Activated T-cell treated with anti-CD3 and anti-CD28 coated beads, Interleukin-2, amount 50 U/mL, for 4 hours (primary cell): Measurements from ENCODE around the gene KRT26. TPM values are rescaled to one million over a fixed set of nuclear protein-coding genes. Genes with fewer than 3 reads are reported as not detected.
A peak's percentile ranks its signal among the peaks of the same experiment; 100 is the strongest.

ENCODE experiments used
- ATAC-seq, 2 donors: fragments of 200-7000 bp; cut with Tn5 transposase; one replicate each; pipeline ENCODE4 v1.10.0; 2021
- DNase-seq: peaks from one replicate; pipeline ENCODE4 v3.0.0-alpha.2; 2020
- H3K27me3 Mint-ChIP-seq: one replicate; pipeline ENCODE4 v1.8.0; 2021; ENCODE audit warnings: low read depth, mixed read lengths
- H3K36me3 Mint-ChIP-seq: one replicate; pipeline ENCODE4 v1.8.0; 2022; ENCODE audit warnings: mixed read lengths; ENCODE audit not compliant: insufficient read depth
- H3K4me1 Mint-ChIP-seq: one replicate; pipeline ENCODE4 v1.8.0; 2021; ENCODE audit warnings: low read depth, mixed read lengths
- H3K4me3 Mint-ChIP-seq: one replicate; pipeline ENCODE4 v1.8.0; 2021; ENCODE audit warnings: mild to moderate bottlenecking, moderate library complexity, mixed read lengths
- H3K9me3 Mint-ChIP-seq: one replicate; pipeline ENCODE4 v1.8.0; 2021; ENCODE audit warnings: mixed read lengths
- total RNA-seq, 3 donors: library from RNA; stranded (reverse); gene quantifications; one replicate each; pipeline ENCODE4 v1.2.1, GENCODE V29; 2021

KRT26 gene
- total RNA-seq, 3 donors from 2014 or later = not detected

GRCh38 chr17:40727447-40728231, 44.4 kb downstream of the KRT26 start:
- no peak for DNase-seq
- Mint-ChIP-seq H3K4me3 (no peak overlapping the region), H3K27me3 (peaks cover 44% of the 10 kb centered on the region)

DNA sequence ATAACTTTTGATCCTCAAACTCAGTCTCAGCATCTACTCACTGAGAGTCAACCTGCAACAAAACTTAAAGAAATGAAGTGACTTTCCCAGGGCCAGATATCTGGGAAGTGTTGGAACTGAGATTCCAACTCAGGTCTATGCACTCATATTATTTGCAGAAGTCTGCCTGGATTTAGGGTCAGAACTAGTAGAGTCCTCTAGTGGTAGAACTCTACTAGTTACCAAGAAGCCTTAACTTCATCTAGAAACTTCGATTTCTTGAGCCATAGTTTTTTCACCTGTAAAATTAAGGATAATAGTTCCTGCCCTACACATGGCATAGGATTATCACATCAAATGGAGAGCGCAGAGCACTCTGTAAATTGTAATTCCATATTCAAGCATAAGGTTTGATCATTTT, 45.1 kb downstream of the KRT26 start:
- no peak for ATAC-seq
- Mint-ChIP-seq H3K27me3 (peaks cover 40% of the 10 kb centered on the region), H3K4me3 (no peak overlapping the region), H3K36me3 (no peaks in the 10 kb centered on the region), H3K9me3 (no peaks in the 10 kb centered on the region), H3K4me1 (no peaks in the 10 kb centered on the region)
- DNase-seq = no peak

More at GRCh38 chr17:40727447-40728231, 44.4 kb downstream of the KRT26 start:
- Mint-ChIP-seq H3K4me1 (no peaks in the 10 kb centered on the region), H3K36me3 (no peaks in the 10 kb centered on the region), H3K9me3 (no peaks in the 10 kb centered on the region)
- ATAC-seq = peak in 1 of 2 donors; percentile 91

- no peak for ATAC-seq
- Mint-ChIP-seq H3K4me1 (no peaks in the 10 kb centered on the region), H3K4me3 (no peak overlapping the region)
Observed at GRCh38 chr17:40724656-40725055, 47.3 kb downstream of the KRT26 start.

GRCh38 chr17:40722241-40722640, 49.8 kb downstream of the KRT26 start:
- H3K9me3 Mint-ChIP-seq = no peaks in the 10 kb centered on the region
- H3K4me1 Mint-ChIP-seq = no peaks in the 10 kb centered on the region
- no peaks in the 10 kb centered on the region for H3K36me3 Mint-ChIP-seq
- H3K4me3 Mint-ChIP-seq = no peak overlapping the region
- DNase-seq = no peak
- H3K27me3 Mint-ChIP-seq = peaks cover 37% of the 10 kb centered on the region
- ATAC-seq = no peak

More at GRCh38 chr17:40724656-40725055, 47.3 kb downstream of the KRT26 start:
- Mint-ChIP-seq H3K9me3 (no peaks in the 10 kb centered on the region), H3K27me3 (peaks cover 28% of the 10 kb centered on the region), H3K36me3 (no peaks in the 10 kb centered on the region)
- no peak for DNase-seq

GRCh38 chr17:40720899-40721298, 51.1 kb downstream of the KRT26 start:
- no peak for ATAC-seq
- no peak for DNase-seq
- H3K4me1 Mint-ChIP-seq = no peaks in the 10 kb centered on the region
- no peaks in the 10 kb centered on the region for H3K9me3 Mint-ChIP-seq
- peaks cover 33% of the 10 kb centered on the region for H3K27me3 Mint-ChIP-seq
- H3K4me3 Mint-ChIP-seq = no peak overlapping the region
- H3K36me3 Mint-ChIP-seq = no peaks in the 10 kb centered on the region

DNA sequence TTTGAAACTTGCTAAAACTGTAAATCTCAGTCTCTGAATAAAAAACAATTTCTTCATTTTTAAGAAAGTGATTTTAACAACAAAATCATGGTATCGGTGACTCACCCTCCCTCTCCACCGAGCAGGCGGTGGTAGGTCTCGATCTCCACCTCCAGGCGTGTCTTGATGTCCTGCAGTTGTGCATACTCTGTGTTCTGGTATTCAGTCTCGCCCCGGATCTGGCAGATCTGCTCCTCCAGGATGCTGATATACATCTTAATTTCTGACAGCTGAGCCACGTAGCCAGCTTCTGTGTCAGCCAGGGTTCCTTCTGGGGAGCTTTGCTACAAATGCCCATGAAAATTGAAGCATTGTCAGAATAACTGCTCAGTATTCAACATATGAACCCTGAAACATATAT, 53.1 kb downstream of the KRT26 start:
- Mint-ChIP-seq H3K9me3 (no peaks in the 10 kb centered on the region), H3K36me3 (no peaks in the 10 kb centered on the region), H3K27me3 (peaks cover 28% of the 10 kb centered on the region), H3K4me1 (no peaks in the 10 kb centered on the region), H3K4me3 (no peak overlapping the region)
- DNase-seq = no peak
- ATAC-seq = no peak

GRCh38 chr17:40717776-40718175, 54.2 kb downstream of the KRT26 start:
- Mint-ChIP-seq H3K4me1 (no peaks in the 10 kb centered on the region), H3K9me3 (no peaks in the 10 kb centered on the region), H3K27me3 (peaks cover 18% of the 10 kb centered on the region), H3K36me3 (no peaks in the 10 kb centered on the region), H3K4me3 (no peak overlapping the region)
- DNase-seq (no peak), ATAC-seq (no peak)

Other genes starting within 250 kb of the KRT26 start
- 100 to 1,000 TPM in 2 of 3 donors, 10 to 100 TPM in 1; 77.3 to 109 (median 108) TPM for gene CCR7, start 206.7 kb downstream of the KRT26 start, total RNA-seq
- 100 to 1,000 TPM; 105 to 117 (median 106) TPM for gene SMARCE1, start 124.4 kb downstream of the KRT26 start, total RNA-seq
- gene KRT222, start 107.0 kb downstream of the KRT26 start, total RNA-seq = not detected
- gene KRT24, start 68.4 kb downstream of the KRT26 start, total RNA-seq = not detected
- not detected for gene KRT25, start 16.9 kb downstream of the KRT26 start, total RNA-seq
- not detected for gene KRT27, start 10.3 kb upstream of the KRT26 start, total RNA-seq
- gene KRT28, start 27.8 kb upstream of the KRT26 start, total RNA-seq = not detected
- gene KRT10, start 50.4 kb upstream of the KRT26 start, total RNA-seq = 10 to 100 TPM; 48.7 to 50.0 (median 49.7) TPM
- gene KRT12, start 95.0 kb upstream of the KRT26 start, total RNA-seq = not detected
- gene KRT20, start 113.0 kb upstream of the KRT26 start, total RNA-seq = under 1 TPM; 0.19 to 0.30 (median 0.21) TPM
- not detected for gene KRT23, start 165.4 kb upstream of the KRT26 start, total RNA-seq
- not detected for gene KRT39, start 194.7 kb upstream of the KRT26 start, total RNA-seq
- gene KRT40, start 212.1 kb upstream of the KRT26 start, total RNA-seq = not detected
- not detected for gene KRTAP3-3, start 222.0 kb upstream of the KRT26 start, total RNA-seq
- gene KRTAP3-2, start 227.7 kb upstream of the KRT26 start, total RNA-seq = not detected
- gene KRTAP3-1, start 236.9 kb upstream of the KRT26 start, total RNA-seq = not detected